Neural progenitor cell (in vitro differentiated cells): Measurements from ENCODE around the gene CCDC3.

Experiments used
- EZH2 ChIP-seq: fragments of 200-600 bp; sonication (generic); IDR thresholded peaks from 2 replicates; pipeline ENCODE4 v1.6.1; 2017; ENCODE audit warnings: antibody characterized with exemption, mild to moderate bottlenecking, moderate library complexity
- EZH2phosphoT487 ChIP-seq: fragments of 200-600 bp; sonication (generic); IDR thresholded peaks from 2 replicates; pipeline ENCODE4 v1.6.1; 2017; ENCODE audit warnings: antibody characterized with exemption
- TF ChIP-seq, protein P1 (sequence below): fragments of 200-600 bp; sonication (generic); IDR thresholded peaks from 2 replicates; pipeline ENCODE4 v1.5.1; 2017; ENCODE audit warnings: antibody characterized with exemption, mild to moderate bottlenecking

DNA sequence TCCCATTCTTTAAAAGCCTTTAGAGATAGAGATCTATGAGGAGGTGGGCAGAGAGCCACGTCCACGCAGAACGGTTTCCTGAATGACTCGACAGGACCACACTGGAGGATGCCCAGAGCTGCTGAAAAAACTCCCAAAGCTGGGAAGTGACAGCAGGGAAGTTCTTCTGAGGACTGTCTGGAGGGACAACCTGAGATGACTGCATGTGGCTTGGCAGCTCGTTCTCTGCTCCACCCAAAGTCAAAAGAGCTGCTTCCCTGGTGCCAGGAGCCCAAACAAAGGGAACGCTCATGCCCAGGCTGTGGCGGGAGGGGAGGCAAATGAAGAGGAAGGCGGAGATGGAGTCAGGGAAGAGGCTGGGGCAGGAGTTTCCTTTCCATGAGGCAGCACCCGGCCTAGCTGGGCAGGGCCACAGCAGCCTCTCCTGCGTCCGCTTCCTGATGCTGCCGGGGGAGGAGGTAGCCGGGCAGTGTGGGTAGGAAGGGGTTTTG, 95.4 kb downstream of the CCDC3 start:
- TF ChIP-seq, protein P1, sequence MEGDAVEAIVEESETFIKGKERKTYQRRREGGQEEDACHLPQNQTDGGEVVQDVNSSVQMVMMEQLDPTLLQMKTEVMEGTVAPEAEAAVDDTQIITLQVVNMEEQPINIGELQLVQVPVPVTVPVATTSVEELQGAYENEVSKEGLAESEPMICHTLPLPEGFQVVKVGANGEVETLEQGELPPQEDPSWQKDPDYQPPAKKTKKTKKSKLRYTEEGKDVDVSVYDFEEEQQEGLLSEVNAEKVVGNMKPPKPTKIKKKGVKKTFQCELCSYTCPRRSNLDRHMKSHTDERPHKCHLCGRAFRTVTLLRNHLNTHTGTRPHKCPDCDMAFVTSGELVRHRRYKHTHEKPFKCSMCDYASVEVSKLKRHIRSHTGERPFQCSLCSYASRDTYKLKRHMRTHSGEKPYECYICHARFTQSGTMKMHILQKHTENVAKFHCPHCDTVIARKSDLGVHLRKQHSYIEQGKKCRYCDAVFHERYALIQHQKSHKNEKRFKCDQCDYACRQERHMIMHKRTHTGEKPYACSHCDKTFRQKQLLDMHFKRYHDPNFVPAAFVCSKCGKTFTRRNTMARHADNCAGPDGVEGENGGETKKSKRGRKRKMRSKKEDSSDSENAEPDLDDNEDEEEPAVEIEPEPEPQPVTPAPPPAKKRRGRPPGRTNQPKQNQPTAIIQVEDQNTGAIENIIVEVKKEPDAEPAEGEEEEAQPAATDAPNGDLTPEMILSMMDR = no peak
- TF ChIP-seq EZH2 = no peak
- no peak for TF ChIP-seq EZH2phosphoT487
